ENCODE measurements around the gene ESR1.

Gene ESR1

DNA sequence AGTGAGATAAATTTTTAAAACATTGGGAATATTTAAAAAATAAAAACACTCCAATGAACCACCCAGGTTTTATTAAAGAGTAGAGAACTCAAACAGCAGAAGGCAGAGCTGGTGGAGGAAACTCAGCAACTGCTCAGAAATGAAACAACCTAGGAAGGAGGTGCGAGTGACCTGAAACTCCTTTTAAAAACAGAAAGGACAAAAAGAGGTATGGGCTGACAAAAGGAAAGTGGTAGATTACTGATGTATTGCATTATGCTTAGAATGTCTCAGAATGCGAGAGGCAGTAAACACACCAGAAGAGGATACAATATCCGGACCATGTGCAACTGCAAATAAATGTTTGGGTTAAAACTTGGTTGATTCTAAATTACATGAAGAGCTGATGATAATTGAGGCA, 97.6 kb downstream of the ESR1 start:
- TF ChIP-seq, protein P1, sequence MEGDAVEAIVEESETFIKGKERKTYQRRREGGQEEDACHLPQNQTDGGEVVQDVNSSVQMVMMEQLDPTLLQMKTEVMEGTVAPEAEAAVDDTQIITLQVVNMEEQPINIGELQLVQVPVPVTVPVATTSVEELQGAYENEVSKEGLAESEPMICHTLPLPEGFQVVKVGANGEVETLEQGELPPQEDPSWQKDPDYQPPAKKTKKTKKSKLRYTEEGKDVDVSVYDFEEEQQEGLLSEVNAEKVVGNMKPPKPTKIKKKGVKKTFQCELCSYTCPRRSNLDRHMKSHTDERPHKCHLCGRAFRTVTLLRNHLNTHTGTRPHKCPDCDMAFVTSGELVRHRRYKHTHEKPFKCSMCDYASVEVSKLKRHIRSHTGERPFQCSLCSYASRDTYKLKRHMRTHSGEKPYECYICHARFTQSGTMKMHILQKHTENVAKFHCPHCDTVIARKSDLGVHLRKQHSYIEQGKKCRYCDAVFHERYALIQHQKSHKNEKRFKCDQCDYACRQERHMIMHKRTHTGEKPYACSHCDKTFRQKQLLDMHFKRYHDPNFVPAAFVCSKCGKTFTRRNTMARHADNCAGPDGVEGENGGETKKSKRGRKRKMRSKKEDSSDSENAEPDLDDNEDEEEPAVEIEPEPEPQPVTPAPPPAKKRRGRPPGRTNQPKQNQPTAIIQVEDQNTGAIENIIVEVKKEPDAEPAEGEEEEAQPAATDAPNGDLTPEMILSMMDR (IDR thresholded peaks at IDR 0.05; ENCODE audit: control insufficient read depth, extremely low read depth, insufficient read depth), result no peak
- no peak overlapping the region for H3K4me3 ChIP-seq (ENCODE audit: low read depth, low read length)
- no peak for DNase-seq (ENCODE audit: low read depth)

DNA sequence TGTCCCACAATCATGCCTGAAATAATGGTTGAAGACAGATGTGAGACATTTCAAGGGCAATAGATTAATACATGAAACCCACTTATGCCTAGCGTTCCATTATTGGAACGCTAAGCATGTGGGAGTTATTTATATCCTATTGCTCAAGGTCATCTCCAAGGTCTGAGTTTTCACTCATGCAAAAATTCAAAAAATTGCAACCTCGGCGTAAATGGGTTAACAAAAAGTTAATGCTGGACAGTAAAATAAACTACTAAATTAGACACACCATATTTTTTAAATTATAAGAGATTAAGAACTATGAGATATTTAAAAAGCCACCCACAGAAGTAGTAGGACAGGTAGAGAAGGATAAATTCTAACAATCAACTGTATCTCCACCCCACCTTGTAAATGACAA, 98.4 kb downstream of the ESR1 start:
- no peak for DNase-seq (ENCODE audit: low read depth)
- TF ChIP-seq, protein P1 (IDR thresholded peaks at IDR 0.05; ENCODE audit: control insufficient read depth, extremely low read depth, insufficient read depth), result no peak
- H3K4me3 ChIP-seq (ENCODE audit: low read depth, low read length), result no peak overlapping the region

DNA sequence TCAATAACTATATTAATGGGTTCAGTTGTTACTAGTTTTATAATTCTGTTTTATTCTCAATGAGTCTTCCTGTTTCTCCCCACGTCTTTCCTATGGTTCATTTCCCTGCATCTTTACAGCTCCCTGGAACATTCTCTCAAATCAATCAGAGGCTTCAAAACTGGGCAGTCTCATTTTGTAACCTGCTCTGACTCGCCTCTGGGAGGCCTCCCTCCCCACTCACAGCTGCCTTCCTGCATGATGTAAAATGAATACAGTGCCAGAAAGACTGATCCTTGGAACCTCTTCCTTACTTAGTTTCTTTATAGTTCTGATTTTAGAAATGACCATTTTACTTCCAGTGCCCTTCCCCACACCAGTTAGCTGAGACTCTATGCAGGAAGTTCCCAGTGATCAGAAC, 103.9 kb downstream of the ESR1 start:
- no peak for DNase-seq (ENCODE audit: low read depth)
- no peak overlapping the region for H3K4me3 ChIP-seq (ENCODE audit: low read depth, low read length)
- TF ChIP-seq, protein P1 (IDR thresholded peaks at IDR 0.05; ENCODE audit: control insufficient read depth, extremely low read depth, insufficient read depth), result no peak

DNA sequence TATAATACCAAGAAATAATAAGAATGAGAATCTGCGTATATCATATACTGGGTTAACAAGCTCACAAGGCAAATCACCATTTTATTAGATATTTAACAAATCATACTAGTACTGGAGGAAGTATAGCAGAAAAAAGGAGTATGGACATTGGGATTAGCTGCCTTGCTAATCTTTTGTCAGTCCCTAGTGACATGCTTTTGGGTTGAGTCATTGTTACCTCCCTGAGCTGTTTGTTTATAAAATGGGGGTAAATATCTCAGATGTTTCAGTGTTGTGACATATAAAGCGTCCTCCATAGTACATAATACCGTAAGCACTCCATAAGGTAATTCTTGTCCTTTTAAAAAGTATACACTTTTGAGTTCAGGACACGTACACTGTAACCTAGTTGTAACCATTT, 107.0 kb downstream of the ESR1 start:
- H3K4me3 ChIP-seq (ENCODE audit: low read depth, low read length), result no peak overlapping the region
- DNase-seq (ENCODE audit: low read depth), result no peak
- TF ChIP-seq, protein P1 (IDR thresholded peaks at IDR 0.05; ENCODE audit: control insufficient read depth, extremely low read depth, insufficient read depth), result no peak

DNA sequence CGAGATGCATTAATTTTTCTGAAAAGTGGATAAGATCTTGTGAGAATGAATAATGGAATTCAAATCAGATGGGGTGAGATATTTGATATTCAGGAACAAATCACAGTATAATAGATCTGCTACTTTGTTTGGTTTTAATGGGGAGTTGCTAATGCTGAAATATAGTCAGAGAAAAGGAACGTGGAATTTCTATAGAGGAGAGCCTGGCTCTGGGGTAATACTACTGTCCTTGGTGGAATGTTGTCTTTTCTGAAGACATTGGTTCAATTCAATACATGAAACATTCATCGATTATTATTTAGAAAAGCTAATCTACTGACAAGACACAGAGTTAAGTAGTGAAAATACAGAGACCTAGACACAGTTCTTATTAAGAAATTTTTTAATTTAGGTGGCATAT, 108.6 kb downstream of the ESR1 start:
- DNase-seq (ENCODE audit: low read depth), result no peak
- H3K4me3 ChIP-seq (ENCODE audit: low read depth, low read length), result no peak overlapping the region
- TF ChIP-seq, protein P1 (IDR thresholded peaks at IDR 0.05; ENCODE audit: control insufficient read depth, extremely low read depth, insufficient read depth), result no peak

DNA sequence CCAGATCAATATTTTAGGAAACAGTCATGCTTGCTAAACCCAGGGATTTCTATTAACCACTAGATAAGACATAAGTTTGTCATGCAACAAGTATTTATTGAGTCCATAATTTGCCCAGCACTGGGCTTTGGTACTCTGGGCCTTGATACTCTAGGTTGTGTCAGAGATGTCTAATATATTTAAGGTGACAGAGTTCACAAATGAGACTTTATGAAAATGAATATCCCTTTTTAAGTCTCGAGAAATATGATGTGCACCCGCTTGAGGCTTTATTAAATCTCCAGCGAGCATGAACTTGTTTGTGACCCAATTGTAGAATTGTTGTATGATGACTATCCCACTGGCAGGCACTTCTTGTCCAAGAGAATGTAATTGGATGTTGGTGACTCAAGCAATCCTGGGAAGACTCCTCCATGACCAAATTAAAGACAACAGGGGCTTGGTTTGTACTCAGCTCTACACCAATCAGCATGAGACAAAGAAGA, 109.2 kb downstream of the ESR1 start:
- DNase-seq (ENCODE audit: low read depth), result no peak
- H3K4me3 ChIP-seq (ENCODE audit: low read depth, low read length), result no peak overlapping the region
- TF ChIP-seq, protein P1 (IDR thresholded peaks at IDR 0.05; ENCODE audit: control insufficient read depth, extremely low read depth, insufficient read depth), result no peak

DNA sequence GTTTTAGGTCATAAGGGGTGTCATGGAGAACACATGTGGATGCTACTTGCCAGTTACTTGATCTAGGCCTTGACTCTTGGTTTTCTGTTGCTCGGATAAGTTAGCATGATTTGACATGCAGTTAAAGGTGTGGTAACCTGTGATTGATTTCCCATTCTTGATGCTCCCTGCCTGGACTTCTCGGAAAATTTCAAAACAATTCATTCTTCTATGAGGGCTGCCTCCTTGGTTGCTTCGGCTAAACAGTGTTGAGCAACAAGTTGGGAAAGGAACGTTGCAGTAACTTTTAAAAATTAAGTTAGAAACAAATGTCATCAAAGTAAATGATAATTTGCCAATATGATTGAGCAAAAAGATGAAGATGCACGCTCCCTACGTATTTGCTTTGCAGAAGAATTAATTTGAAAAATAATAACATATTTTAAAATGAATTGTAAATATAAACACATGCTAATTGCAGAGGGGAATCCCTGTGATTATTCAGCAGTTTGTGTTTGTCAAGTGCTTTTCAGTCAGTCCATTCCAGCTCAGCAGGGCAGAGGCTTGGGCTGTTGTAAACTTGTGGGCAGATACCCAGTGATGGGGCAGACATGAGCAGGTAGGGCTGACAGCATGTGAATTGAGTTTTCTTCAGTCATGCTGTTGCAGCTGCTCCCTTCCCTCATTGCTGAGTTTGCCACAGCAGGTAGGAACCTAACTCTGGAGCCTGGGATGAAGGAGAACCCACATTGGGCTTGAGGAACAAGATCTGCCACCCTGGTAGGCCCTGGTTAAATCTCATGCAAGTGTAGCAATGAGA, 110.2 kb downstream of the ESR1 start:
- no peak overlapping the region for H3K4me3 ChIP-seq (ENCODE audit: low read depth, low read length)
- TF ChIP-seq, protein P1 (IDR thresholded peaks at IDR 0.05; ENCODE audit: control insufficient read depth, extremely low read depth, insufficient read depth), result no peak
- no peak for DNase-seq (ENCODE audit: low read depth)
